GM04504 (cell line): ENCODE measurements around the gene RAPGEF4.

Source experiments
- DNase-seq: peaks from one replicate; pipeline ENCODE4 v3.0.0-alpha.2; 2012; ENCODE audit warnings: low read depth

RAPGEF4 gene

DNA sequence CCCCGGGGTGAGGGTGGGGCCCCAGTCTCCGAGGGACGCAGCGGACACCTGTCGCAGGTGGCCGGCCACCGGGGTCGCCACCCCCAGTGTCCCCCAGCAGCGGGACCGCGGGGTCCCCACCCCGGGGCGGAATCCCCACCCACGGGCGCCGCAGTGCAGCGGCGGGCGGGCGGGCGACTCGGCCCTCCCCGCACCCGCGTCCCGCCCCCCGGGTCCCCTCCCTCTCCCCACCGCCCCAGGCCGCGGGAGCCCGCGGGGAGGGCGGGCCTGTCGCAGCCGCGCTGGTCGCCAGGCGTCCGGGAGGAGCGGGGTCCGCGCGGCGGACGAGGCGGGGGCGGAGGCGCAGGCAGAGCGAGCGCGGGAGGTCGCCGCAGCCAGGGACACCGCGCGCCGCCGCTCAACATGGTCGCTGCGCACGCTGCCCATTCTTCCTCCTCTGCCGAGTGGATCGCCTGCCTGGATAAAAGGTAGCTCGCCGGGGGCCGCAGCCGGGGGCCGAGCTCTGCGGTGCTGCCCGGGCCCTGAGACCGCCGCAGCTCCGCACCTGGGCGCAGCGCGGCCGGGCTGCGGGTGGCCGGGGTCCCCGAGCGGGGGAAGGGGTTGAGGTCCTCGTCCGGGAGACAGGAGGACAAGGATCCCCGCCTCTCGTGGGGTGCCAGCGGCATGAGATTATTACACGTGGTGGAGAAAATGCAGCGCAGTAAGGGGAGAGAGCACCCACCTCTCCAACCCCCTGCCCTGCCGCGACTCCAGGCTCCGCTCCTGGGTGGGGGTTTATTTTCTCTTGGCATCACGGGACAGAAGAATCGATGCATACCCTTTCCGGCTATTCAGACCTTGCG is at the start of gene RAPGEF4:
TSS of gene RAPGEF4 (plus strand) at position 264 of the 842 bp plus-strand sequence. CDS start at position 403, 139 bp downstream.
- no peak for DNase-seq

DNA sequence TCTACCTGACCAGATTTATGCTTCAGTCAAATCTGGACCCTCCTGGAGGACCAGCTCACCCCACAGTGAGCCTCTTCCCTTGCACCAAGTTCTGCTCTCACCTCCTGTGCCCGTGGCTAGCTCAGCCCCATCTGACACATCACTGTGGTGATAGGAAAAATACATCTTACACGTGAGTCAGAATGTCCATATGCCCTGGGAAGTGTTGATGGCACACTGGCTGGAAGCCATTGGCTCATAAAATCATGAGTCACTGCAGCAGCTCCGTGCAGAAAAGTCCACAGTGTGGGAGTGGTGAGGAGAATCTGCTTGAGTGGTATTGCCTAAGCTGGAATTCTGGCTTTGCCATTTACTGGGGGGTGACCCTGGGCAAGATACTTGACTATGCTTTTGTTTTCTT is 42.6 kb upstream of the RAPGEF4 start:
- peak; percentile 98 for DNase-seq

DNA sequence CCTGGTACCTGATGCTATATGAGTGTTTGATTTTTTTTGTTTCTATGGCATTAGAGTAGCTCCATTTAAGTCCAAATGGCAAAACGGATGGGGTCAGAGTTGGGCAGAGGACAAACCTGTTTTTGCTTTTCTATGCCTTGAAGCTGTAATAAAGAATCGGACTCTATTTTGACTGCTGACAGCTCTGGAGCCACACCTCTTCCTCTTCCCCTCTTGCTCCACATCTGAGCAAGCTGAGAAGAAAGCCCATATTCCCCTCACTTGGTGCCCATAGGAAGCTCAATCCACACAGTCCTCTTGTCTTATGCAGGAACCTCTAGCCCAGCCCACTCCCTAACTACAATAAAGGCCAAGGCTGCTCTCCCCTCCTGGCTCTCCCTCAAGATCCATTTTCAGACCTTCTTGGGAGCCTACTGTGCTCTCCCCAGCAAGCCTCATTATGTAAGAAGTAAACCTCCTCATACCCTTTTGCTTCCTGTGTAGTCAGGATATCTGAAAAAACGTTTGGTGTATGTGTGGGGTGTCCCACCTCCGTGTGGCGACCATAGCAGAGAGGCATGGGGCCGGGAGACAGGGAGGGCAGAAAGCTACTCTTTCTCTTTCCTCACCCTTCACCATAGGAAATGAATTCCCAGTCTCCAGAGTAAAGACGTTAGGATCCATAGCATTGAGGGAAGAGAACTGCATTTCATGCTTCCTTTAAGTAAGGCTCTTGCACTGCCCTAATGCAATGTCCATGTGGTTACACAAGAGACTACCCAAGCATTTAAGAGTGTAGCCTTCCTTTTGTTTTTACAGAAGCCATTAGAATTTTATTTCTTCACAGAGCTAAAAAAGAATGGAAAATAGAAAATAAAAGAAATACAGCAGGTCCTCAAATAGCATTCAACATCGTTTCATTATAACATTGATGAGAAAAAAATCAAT is 41.9 kb upstream of the RAPGEF4 start:
- DNase-seq: no peak

DNA sequence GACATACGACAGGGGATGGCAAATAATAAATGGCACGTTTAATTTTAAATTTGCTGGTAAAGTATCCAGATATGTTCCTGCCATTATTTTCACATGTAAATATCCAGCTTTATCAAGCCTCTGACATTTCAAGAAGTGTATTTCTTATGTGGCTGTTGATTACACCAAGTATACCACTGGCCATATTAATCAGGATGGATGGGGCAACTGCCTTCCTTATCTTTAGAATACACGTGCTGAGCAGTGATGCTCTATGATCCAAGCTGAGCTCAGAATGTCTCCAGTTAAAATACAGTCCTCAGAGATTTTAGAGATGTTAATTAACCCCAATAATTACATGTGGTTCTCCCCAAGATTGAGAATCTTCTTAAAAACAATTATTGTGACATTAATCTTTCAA is 38.3 kb upstream of the RAPGEF4 start:
- DNase-seq: no peak

DNA sequence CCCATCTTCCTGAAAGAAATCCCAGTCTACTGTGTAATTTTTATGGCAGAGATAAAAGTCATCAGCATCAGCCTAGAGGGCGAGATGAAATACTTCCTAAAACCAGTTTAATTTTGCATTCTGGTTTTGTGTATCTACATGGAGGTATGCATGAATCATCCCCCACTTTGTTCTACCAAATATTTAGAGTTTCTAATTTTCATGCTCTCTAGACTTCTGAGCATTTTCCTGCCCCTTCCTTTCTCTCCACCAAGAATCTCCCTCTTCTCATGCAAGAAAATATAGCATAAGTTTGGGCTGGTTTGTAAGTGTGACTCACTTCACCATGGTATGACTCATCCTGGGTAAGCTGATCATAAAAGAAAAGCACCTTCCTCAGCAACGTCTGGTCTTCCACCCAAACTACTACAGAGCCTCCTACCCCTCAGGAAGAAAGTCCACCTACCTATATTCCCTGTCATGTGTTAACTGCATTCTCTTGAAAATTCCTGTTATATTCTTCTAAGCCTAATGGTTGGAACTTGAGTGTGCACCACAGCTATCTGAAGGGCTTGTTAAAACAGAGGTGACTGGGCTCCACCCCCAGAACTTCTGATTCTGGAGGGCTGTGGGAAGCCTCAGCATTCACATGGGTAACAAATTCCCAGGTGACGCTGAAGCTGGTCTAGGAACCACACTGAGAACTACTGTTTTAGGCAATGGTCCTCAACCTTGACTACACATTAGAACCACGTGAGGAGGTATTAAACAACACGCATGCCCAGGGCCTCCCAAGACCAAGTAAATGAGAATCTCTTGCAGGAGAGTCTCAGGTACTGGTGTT is 37.4 kb upstream of the RAPGEF4 start:
- no peak for DNase-seq

DNA sequence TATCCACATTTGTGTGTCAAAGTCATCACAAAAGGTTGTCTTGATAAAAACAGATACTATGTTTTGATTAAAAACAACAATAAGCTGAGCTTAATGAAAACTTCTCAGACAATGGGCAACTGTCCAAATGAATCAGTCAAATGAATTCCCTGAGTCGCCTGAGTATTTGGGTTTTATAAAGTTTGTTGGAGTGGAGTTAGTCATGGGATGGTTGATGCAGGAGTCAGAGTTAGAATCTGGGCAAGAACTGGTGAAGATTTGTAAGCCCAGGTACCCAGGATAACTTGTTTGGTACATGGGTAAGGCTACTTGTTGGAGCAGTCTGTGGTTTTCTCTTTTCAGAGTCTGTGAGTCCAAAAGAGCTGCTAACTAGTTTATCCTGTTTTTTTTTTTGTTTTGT is 34.4 kb upstream of the RAPGEF4 start:
- peak; percentile 65 for DNase-seq

DNA sequence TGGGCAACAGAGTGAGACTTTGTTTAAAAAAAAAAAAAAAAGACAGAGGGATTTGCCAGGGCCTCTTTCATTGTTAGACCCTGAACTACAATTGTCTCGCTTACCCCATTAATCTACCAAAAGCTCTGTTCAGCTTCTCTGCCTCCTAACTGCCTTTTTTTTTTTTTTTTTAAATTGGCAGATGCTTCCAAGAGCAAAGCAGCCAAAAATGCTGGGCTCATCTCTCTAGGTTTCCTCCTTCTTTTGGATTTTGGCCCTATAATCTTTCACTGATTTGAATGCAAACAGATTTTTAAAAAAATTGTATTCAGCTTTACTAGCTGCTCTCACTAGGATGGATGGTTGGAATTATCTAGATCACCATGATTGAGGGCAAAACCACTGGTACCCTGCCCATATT is 33.2 kb upstream of the RAPGEF4 start:
- no peak for DNase-seq

DNA sequence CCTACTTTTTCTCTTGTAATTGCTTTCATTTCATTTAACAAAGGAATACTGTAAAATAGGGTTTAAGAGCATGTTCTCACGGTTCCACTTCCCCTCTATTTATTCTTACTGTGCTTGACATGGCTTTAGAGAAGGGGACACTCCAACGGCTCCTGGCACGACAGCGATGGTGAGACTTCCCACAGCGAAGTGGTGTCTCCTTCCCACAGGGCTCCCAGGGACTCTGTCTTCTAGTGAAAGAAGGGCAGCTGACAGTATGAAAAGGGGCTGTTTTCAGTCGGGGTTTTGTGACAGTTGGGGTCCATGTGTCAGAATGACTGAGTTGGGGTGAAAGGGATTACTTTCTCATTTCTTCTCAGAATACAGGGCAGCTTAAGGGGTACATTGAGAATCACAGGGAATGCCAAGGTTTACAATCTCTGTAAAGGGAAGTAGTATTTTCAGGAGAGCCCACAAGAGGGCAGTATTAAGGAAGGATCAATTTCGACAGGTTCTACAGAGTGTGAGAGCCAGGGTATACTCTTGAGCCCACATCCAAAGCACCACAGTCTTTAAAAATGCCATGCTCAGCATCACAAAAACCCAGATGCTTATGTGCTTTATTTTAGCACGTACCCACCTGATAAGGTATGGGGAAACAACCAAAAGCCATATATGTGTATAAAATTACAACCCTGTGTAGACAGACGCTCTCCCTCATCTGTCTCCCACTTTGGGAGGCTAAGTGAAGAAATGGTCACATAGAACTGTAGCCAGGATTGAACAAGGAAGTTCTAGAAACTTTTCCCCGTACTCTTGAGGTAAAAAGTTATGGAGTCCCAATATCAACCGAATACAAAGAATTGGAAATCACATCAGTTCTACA is 31.3 kb upstream of the RAPGEF4 start:
- DNase-seq: no peak

DNA sequence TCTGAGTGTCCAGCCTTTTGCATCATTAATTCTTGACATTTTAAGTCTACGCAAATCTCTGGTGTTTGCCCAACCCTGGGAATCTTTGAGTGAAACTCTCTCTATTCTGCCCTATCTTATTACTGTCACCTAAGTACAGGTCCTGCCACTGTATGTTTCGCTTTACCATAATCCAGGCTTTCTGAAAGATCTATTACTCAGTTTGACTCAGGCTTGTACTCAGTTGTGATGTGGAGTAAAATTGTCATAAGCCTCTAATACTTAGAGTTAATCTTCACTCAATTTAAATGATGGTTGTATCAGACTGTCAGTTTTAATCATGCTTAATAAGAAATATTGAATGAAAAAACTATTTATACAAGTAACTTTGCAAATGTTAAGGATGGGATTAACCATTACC is 30.3 kb upstream of the RAPGEF4 start:
- DNase-seq: no peak

DNA sequence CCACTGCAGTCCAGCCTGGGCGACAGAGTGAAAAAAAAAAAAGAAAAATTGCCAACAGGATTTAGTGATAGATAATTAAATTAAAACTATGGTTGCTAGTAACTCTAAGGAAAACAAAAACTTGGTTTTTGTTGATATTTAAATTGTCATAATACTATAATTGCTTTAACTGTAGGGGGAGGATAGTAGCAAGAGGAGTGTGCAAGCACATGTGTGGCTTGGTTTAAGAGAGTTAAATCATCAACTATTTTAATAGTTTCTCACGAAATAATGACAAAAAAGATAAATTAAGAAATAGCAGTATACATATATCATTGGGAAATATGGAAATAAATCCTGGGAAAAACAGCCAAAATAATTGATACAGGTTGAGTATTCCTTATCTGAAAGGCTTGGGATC is 27.4 kb upstream of the RAPGEF4 start:
- no peak for DNase-seq

DNA sequence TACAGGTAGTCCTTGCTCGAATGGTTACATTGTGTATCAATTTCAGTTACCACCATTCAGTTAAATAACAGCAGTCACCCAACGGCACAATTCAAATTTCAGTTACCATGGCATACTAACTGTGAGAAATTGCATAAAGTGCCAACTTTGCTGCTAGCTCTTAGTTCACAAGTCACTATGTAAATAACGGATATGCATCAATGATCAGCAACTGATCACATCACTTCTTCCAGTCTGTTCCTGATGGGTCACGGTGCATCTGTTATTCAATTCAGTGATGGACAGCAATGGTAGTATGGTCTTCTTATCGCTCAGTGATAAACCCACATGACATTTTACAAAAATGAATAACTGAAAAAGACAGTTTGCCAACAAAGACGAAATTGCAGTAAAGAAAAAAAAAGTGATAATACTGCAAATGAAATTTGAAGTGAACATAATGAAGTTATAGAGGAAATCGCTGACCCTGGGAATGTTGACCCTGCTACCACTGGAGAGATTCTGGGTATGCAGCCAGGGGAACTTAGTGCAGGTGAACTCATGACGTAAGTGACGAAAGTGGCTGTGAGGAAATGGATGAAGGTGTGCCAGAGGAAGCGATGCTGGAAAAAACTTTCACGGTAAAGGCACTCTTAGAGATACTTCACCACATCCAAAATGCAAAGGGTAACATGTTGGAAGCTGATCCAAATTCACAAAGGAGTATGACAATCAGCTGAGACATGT is 25.9 kb upstream of the RAPGEF4 start:
- DNase-seq: no peak

DNA sequence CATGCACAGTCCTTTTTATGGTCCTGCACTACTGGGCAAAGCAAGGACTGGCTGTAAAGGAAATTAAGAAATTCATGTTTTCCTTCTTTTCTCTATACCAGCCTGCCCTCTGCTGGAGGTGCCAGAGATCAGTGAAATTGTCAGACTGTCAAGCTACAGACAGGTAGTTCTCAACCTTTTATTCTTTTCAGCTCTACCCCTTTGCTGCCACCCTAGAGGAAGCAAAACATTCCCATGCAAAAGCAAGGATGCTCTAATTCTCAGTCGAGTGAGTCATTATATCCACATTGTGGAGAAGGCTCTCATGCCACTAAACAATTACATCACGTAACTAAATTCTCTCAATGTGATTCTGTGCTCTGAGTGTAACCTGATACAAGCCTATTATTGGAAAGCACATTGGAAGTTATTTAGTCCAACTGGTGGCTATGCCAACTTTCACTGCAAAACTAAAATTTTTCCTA is 25.0 kb upstream of the RAPGEF4 start:
- peak; percentile 60 for DNase-seq

DNA sequence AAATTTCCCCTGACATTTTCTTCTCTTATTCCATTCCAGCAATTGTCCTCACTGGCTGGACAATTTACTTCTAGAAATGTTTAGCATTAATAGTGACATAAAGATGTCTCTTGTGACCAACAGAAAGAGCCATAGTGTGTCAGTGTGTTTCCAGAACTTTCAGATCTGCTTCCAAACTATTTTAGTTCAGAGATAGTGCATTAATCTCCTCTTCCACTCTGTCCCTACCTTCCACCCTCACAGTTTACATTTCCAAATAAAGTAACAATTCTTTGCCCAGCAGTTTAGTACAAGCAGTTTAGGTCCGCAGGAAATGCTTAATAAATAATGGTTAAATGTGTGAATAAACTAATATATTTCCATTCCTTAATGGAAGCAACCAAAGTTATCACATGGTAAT is 24.5 kb upstream of the RAPGEF4 start:
- no peak for DNase-seq

DNA sequence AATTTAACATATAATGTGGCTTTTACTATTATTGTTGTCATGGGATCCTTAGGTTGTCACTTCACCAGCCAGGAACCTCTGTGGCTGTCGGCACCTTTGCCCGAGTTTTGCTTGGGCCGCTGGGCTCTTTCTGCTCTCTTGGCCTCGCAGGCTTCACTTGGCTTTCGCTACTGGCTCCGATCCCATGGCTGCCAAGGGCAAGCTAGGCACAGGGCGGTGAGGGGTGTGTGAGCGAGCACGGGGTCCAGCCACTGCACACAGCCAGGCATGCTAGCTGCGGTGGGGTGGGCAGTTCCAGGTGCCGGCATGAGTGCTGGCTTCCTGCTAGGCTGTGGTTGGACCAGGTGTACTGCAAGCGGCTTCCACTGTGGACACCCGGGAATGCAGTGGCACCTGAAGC is 23.4 kb upstream of the RAPGEF4 start:
- DNase-seq: no peak

DNA sequence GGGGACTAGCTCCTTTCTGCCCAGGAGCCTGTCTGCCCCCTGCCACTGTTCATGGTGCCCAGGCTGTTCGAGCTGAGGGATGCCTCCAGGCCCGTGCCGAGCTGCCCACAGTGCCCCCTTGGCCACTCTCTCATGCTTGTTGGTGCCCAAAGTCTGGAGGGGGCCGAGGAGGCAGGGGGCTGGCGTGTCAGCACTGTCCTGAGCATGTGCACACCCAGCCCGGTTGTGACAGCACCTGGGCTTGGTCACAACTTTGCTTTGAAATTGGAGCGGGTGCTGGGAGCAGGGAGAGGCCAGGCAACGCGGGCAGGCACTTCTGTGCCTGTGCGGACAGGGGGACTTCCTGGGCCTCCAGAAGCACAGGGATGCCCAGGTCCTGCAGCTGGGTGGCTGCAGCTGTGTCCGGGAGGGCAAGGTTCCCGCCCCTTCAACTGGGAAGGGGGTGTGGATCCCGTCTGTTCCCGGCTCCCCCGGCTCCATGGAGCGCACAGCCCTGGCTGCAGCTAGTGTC is 22.2 kb upstream of the RAPGEF4 start:
- DNase-seq: no peak

DNA sequence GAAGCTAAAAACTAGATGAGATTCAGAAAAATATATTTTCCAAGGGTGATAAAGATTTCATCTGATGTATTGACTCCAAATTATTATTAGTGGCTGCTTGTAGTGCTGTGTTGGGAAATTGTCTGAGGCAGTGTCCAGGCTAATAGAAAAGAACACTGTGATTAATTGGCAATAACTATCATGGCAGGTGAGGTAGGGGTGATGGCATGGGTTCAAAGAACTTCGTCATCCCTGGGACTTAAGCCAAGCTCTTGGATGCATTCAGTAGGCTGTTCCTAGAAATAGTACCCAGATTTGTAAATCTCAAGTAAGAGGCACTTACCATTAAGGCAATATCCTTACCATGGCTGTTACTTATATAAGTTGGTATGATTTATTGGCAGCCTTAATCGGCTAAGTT is 13.2 kb upstream of the RAPGEF4 start:
- no peak for DNase-seq

DNA sequence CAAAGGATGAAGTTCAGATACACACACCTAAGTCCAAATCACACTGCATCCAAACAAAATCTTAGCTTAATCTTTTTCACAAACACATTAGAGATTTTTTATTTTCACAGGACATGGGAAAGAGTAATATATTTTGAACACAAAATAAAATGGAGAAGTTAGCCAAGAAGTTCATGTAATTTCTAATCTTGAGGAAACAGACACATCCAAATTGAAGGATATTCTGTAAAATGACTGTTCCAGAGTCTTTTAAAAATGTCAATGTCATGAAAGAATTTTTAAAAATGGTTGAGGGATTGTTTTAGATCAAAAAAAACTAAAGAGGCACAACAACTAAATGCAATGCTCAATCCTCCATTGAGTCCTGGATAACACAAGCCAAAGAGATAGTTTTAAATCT is 12.4 kb upstream of the RAPGEF4 start:
- no peak for DNase-seq

DNA sequence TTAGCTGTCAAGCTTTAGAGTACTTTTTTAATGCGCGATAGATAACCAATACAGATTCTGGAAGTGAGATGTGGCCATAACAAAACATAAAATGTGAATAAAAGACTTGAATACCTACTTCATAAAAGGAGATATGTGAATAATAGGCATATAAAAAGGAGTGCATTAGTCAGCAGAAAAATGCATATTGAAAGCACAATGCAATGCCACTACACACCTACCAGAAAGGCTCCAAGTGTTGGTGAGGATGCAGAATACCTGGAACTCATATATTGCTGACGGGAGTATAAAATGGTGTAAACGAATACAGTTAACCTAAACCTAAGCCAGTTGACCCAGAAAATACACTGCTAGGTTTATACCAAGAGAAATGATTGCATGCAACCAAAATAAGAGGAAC is 10.9 kb upstream of the RAPGEF4 start:
- DNase-seq: no peak

DNA sequence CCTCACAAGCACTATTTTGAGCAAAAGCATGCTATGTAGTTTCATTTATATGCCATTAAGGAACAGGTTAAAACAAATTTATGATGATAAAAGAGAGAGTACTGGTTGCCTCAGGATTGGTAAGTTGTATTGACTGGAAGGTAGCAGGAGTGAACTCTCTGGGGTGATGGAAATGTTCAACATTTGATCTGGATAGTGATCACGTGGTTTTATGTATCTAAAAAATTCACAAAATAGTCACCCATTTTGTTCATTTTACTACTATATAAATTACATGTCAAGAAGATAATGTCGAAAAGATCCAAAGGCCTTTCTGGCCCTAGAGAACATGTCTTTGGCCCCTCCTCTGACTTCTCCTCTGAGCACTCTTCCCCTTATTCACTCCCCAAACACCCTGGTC is 10.4 kb upstream of the RAPGEF4 start:
- no peak for DNase-seq

DNA sequence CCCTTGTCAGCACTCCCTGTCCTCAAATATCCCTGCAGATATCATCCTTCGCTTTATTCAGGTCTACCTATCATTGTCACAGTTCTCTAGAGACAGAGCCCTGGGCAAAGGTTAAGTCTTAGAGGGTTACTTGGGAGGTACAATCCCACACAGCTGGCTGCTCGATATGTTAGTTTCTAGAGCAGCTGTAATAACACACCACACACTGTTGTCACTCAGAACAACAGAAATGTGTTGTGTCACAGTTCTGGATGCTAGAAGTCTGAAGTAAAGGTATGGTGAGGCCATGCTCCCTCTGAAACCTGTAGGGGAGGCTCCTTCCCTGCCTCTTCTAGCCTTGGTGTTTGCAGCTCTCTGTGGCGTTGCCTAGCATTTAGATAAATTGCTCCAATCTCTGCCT is 9.9 kb upstream of the RAPGEF4 start:
- no peak for DNase-seq
